H1 (cell line): Measurements from ENCODE around the gene UVSSA. TPM values are rescaled to one million over a fixed set of nuclear protein-coding genes. Genes with fewer than 3 reads are reported as not detected.

Experiments used
- CTCF ChIA-PET: fragments of 300-600 bp; sonication (Branson Sonifier 250); formaldehyde crosslinking; loops from one replicate; lab custom pipeline; 2021; ENCODE audit not compliant: partially characterized antibody; lab: Charles Lee
- POLR2A ChIA-PET: fragments of 300-600 bp; sonication (Branson Sonifier 250); formaldehyde crosslinking; loops from one replicate; lab custom pipeline; 2021; ENCODE audit warnings: inconsistent platforms; ENCODE audit not compliant: partially characterized antibody; lab: Charles Lee
- DNase-seq, 2 experiments: peaks; one replicate each; pipeline versions ENCODE4 v3.0.0 to v3.0.0-alpha.2; 2010 to 2022; ENCODE audit warnings: low spot score in 2 of 2, low read depth in 1 of 2, mixed read lengths in 1 of 2
- FAIRE-seq: peaks from 2 replicates; lab custom pipeline; 2011; peaks lifted over from hg19 to GRCh38; lab: Jason Lieb, UNC
- H2AFZ ChIP-seq: 2 replicates; pipeline ENCODE4 v1.8.1; 2012; ENCODE audit warnings: low read length, inconsistent platforms
- H2AK5ac ChIP-seq: 2 replicates; pipeline ENCODE4 v1.6.1; 2013; ENCODE audit warnings: low read depth, low read length
- H2BK120ac ChIP-seq: replicated peaks from 2 replicates; pipeline ENCODE3; 2013; ENCODE audit warnings: low read depth, low read length, inconsistent platforms
- H2BK12ac ChIP-seq: 2 replicates; pipeline ENCODE4 v1.6.1; 2013; ENCODE audit warnings: low read depth, low read length
- H2BK15ac ChIP-seq: 2 replicates; pipeline ENCODE4 v1.6.1; 2013; ENCODE audit warnings: low read length
- H2BK20ac ChIP-seq: 2 replicates; pipeline ENCODE4 v1.6.1; 2013; ENCODE audit warnings: low read length
- H2BK5ac ChIP-seq: 2 replicates; pipeline ENCODE4 v1.6.1; 2013; ENCODE audit warnings: low read depth, low read length
- H3K14ac ChIP-seq: 2 replicates; pipeline ENCODE4 v1.6.1; 2013; ENCODE audit warnings: inconsistent platforms; ENCODE audit not compliant: insufficient read length
- H3K18ac ChIP-seq: 2 replicates; pipeline ENCODE4 v1.6.1; 2013; ENCODE audit warnings: low read length; ENCODE audit errors: extremely low read depth
- H3K23ac ChIP-seq: 2 replicates; pipeline ENCODE4 v1.6.1; 2013; ENCODE audit warnings: inconsistent platforms; ENCODE audit not compliant: insufficient read length
- H3K23me2 ChIP-seq: 2 replicates; pipeline ENCODE4 v1.6.1; 2013; ENCODE audit warnings: low read depth, low read length
- H3K27ac ChIP-seq: 2 replicates; pipeline ENCODE4 v1.6.1; 2011; ENCODE audit warnings: low read depth, low read length, inconsistent platforms
- H3K27me3 ChIP-seq, 4 experiments: replicated peaks in 1 of 4; 1 replicate in 1 of 4; 2 replicates in 3 of 4; pipeline versions ENCODE4 v1.6.1 to v1.8.1; 2011 to 2013; ENCODE audit warnings: low read length in 3 of 4, mild to moderate bottlenecking in 3 of 4, inconsistent platforms in 2 of 4, mixed read lengths in 2 of 4, moderate library complexity in 1 of 4; ENCODE audit not compliant: control insufficient read depth in 3 of 4, insufficient read depth in 3 of 4; ENCODE audit errors: extremely low read depth in 1 of 4
- H3K36me3 ChIP-seq, 4 experiments: 2 replicates each; pipeline versions ENCODE4 v1.6.1 to v1.8.1; 2011 to 2013; ENCODE audit warnings: mild to moderate bottlenecking in 4 of 4, low read length in 3 of 4, moderate library complexity in 2 of 4, control low read depth in 1 of 4, inconsistent platforms in 1 of 4; ENCODE audit not compliant: insufficient read depth in 4 of 4, control insufficient read depth in 2 of 4
- H3K4ac ChIP-seq: replicated peaks from 2 replicates; pipeline ENCODE3; 2013; ENCODE audit warnings: low read length, low read depth, mixed read lengths, inconsistent platforms; ENCODE audit not compliant: insufficient read length
- H3K4me1 ChIP-seq, 4 experiments: replicated peaks in 1 of 4; 1 replicate in 1 of 4; 2 replicates in 3 of 4; pipeline versions ENCODE4 v1.6.1 to v1.8.1; 2011 to 2013; ENCODE audit warnings: low read length in 3 of 4, inconsistent platforms in 2 of 4, mixed read lengths in 1 of 4; ENCODE audit not compliant: insufficient read depth in 4 of 4, control insufficient read depth in 3 of 4
- H3K4me2 ChIP-seq, 2 experiments: 2 replicates each; pipeline versions ENCODE4 v1.6.1 to v1.8.1; 2011 to 2013; ENCODE audit warnings: low read depth in 2 of 2, low read length in 2 of 2, control low read depth in 1 of 2, inconsistent platforms in 1 of 2, mild to moderate bottlenecking in 1 of 2; ENCODE audit not compliant: insufficient read depth in 1 of 2
- H3K4me3 ChIP-seq, 4 experiments: fragments of 200-600, 300-600 bp in 1 of 4; sonication (generic), shearing (Covaris generic), sonication (Bioruptor Twin) in 1 of 4; 2 replicates each; pipeline versions ENCODE4 v1.5.1 to v1.8.1; 2011 to 2016; ENCODE audit warnings: low read length in 4 of 4, low read depth in 3 of 4, control low read depth in 2 of 4, inconsistent platforms in 2 of 4, mild to moderate bottlenecking in 2 of 4, mixed read lengths in 1 of 4, moderate library complexity in 1 of 4; ENCODE audit not compliant: insufficient read depth in 2 of 4; ENCODE audit errors: extremely low read depth in 1 of 4
- H3K56ac ChIP-seq: replicated peaks from 2 replicates; pipeline ENCODE3; 2013; ENCODE audit warnings: low read depth, mild to moderate bottlenecking, mixed read lengths, low read length, inconsistent platforms; ENCODE audit not compliant: insufficient read length
- H3K79me1 ChIP-seq: 2 replicates; pipeline ENCODE4 v1.6.1; 2013; ENCODE audit warnings: low read depth, low read length, control low read depth
- H3K79me2 ChIP-seq, 2 experiments: 2 replicates each; pipeline versions ENCODE4 v1.6.1 to v1.8.1; 2012 to 2013; ENCODE audit warnings: low read length in 2 of 2, mild to moderate bottlenecking in 2 of 2, inconsistent platforms in 1 of 2; ENCODE audit not compliant: insufficient read depth in 2 of 2, control insufficient read depth in 1 of 2
- H3K9ac ChIP-seq, 4 experiments: replicated peaks in 1 of 4; 1 replicate in 1 of 4; 2 replicates in 3 of 4; pipeline versions ENCODE4 v1.6.1 to v1.8.1; 2011 to 2013; ENCODE audit warnings: low read depth in 3 of 4, low read length in 3 of 4, control low read depth in 2 of 4, mild to moderate bottlenecking in 2 of 4, moderate library complexity in 2 of 4, inconsistent platforms in 1 of 4; ENCODE audit errors: extremely low read depth in 1 of 4
- H3K9me3 ChIP-seq, 2 experiments: 2 replicates each; pipeline versions ENCODE4 v1.6.1 to v1.8.1; 2012 to 2013; ENCODE audit warnings: mild to moderate bottlenecking in 2 of 2, moderate library complexity in 2 of 2, control low read depth in 1 of 2, inconsistent platforms in 1 of 2, low read depth in 1 of 2, low read length in 1 of 2, mixed read lengths in 1 of 2; ENCODE audit not compliant: insufficient read depth in 2 of 2
- H4K20me1 ChIP-seq, 2 experiments: replicated peaks in 1 of 2; 2 replicates each; pipeline versions ENCODE3 to v1.8.1; 2011 to 2013; ENCODE audit warnings: inconsistent platforms in 2 of 2, low read length in 2 of 2, mild to moderate bottlenecking in 1 of 2; ENCODE audit not compliant: insufficient read depth in 2 of 2, control insufficient read depth in 1 of 2
- H4K5ac ChIP-seq: 2 replicates; pipeline ENCODE4 v1.6.1; 2013; ENCODE audit warnings: low read length, low read depth, mixed read lengths, inconsistent platforms; ENCODE audit not compliant: insufficient read length
- H4K8ac ChIP-seq: 2 replicates; pipeline ENCODE4 v1.8.0; 2013; ENCODE audit warnings: mild to moderate bottlenecking, moderate library complexity, low read length, inconsistent platforms; ENCODE audit not compliant: insufficient read depth; ENCODE audit errors: extremely low read depth
- H4K91ac ChIP-seq: replicated peaks from 2 replicates; pipeline ENCODE3; 2013; ENCODE audit warnings: low read length, mixed read lengths, inconsistent platforms; ENCODE audit not compliant: insufficient read length
- ASH2L ChIP-seq: fragments of 200-600, 300-600 bp; sonication (generic); IDR thresholded peaks from one replicate; pipeline ENCODE4 v1.7.1; 2017; ENCODE audit warnings: low read length
- CEBPB ChIP-seq: IDR thresholded peaks from 2 replicates; pipeline ENCODE4 v1.6.1; 2012; ENCODE audit warnings: low read depth, low read length
- CHD2 ChIP-seq: IDR thresholded peaks from 2 replicates; pipeline ENCODE4 v1.6.1; 2012; ENCODE audit warnings: low read length, improper control_type of control experiment
- GTF2F1 ChIP-seq: IDR thresholded peaks from 2 replicates; pipeline ENCODE4 v1.6.1; 2012; ENCODE audit warnings: low read depth, low read length, improper control_type of control experiment, borderline replicate concordance
- HDAC2 ChIP-seq, 2 experiments: fragments of 300-600 bp in 1 of 2; sonication (generic) in 1 of 2; IDR thresholded peaks; 2 replicates each; pipeline ENCODE4 v1.6.1; 2011 to 2012; ENCODE audit warnings: low read depth in 2 of 2, low read length in 2 of 2, mild to moderate bottlenecking in 2 of 2, moderate library complexity in 2 of 2, borderline replicate concordance in 1 of 2, inconsistent platforms in 1 of 2
- KDM5A ChIP-seq: fragments of 200-600 bp; IDR thresholded peaks from 2 replicates; pipeline ENCODE4 v1.7.1; 2012; ENCODE audit warnings: mild to moderate bottlenecking, low read length, inconsistent platforms, mixed read lengths
- RAD21 ChIP-seq, 2 experiments: IDR thresholded peaks in 1 of 2; conservative IDR thresholded peaks in 1 of 2; 2 replicates each; pipeline ENCODE4 v1.6.1; 2011; ENCODE audit warnings: low read depth in 2 of 2, low read length in 2 of 2, improper control_type of control experiment in 1 of 2, inconsistent platforms in 1 of 2, mild to moderate bottlenecking in 1 of 2, moderate library complexity in 1 of 2
- SAP30 ChIP-seq: fragments of 300-600 bp; sonication (generic); IDR thresholded peaks from 2 replicates; pipeline ENCODE4 v1.7.1; 2012; ENCODE audit warnings: low read length, moderate library complexity, mild to moderate bottlenecking, inconsistent platforms; ENCODE audit not compliant: insufficient read depth, insufficient replicate concordance
- SP4 ChIP-seq: IDR thresholded peaks from 2 replicates; pipeline ENCODE4 v1.6.1; 2012; ENCODE audit warnings: low read length, inconsistent platforms
- TAF1 ChIP-seq: IDR thresholded peaks from 2 replicates; pipeline ENCODE4 v1.6.1; 2011; ENCODE audit warnings: mild to moderate bottlenecking, low read depth, low read length
- YY1 ChIP-seq: IDR thresholded peaks from 2 replicates; pipeline ENCODE4 v1.6.1; 2011; ENCODE audit warnings: low read depth, mild to moderate bottlenecking, low read length
- WGBS, 2 experiments: shearing (Covaris generic) in 1 of 2; methylation state at CpG; one replicate each; pipeline versions ENCODE4 v1.1.6 to v1.1.7; 2013 to 2015; ENCODE audit warnings: low lambda C conversion rate in 2 of 2, mixed read lengths in 2 of 2, inconsistent platforms in 1 of 2, low coverage in 1 of 2, missing lambda C conversion rate in 1 of 2; ENCODE audit not compliant: insufficient replicate concordance in 2 of 2, insufficient coverage in 1 of 2, insufficient read length in 1 of 2; ENCODE audit errors: extremely low coverage in 1 of 2, missing lambda C conversion rate in 1 of 2; 5-methylcytosine and 5-hydroxymethylcytosine counted together
- polyA plus RNA-seq, 7 experiments: library from polyadenylated mRNA; depleted of rRNA in 3 of 7; stranded (reverse) in 5 of 7; unstranded in 2 of 7; fragments of >200 nt in 5 of 7; fragments of 200-250 nt in 2 of 7; gene quantifications; 1 replicate in 5 of 7; 2 replicates in 1 of 7; 4 replicates in 1 of 7; pipeline versions ENCODE4 v1.2.1 to v1.2.3, GENCODE V29; 2011 to 2013; ENCODE audit warnings: missing spikeins in 2 of 7, mixed read lengths in 2 of 7
- total RNA-seq: library from RNA; stranded (reverse); fragmentation: NEBNext Ultra II Directional; extraction: Animal tissue kit (Norgen Biotek cat#: 25700); gene quantifications from 2 replicates; pipeline ENCODE4 v1.2.1, GENCODE V29; 2021

The UVSSA gene
- total and polyA plus RNA-seq, 2 of the 8 experiments (the other 6 are each of a cell fraction or from before 2014, with no cell fraction given) = 14.5 to 19.4 TPM

GRCh38 chr4:1367230-1367935 is 20.4 kb downstream of the UVSSA start:
- no peak overlapping the region for H4K91ac ChIP-seq
- no peaks in the 10 kb centered on the region for H3K23me2 ChIP-seq
- H2BK12ac ChIP-seq = no peak overlapping the region
- no peaks in the 10 kb centered on the region for H3K27me3 ChIP-seq
- ChIA-PET POLR2A (interaction anchor here (0.6 to 3.2 kb wide), 2 partner anchors 9 to 11 kb away, joined by 3 to 7 read pairs; no protein-coding TSS in a partner anchor), CTCF (interaction anchor here (1.4 to 4.1 kb wide), 3 partner anchors 9 to 17 kb away, joined by 3 to 58 read pairs (median 14); no protein-coding TSS in a partner anchor)
- 91% methylated on average over 17 of the region's 17 CpGs; no CpG with 5 or more reads in 1 of the 2 experiments for WGBS, 2 experiments
- H3K79me2 ChIP-seq = no peaks in the 10 kb centered on the region
- H4K5ac ChIP-seq = no peak overlapping the region
- no peak overlapping the region for H2BK15ac ChIP-seq
- DNase-seq = no peak
- H3K4me3 ChIP-seq = no peak overlapping the region
- no peak overlapping the region for H2BK5ac ChIP-seq
- no peak overlapping the region for H3K14ac ChIP-seq
- no peaks in the 10 kb centered on the region for H3K36me3 ChIP-seq
- H3K4me2 ChIP-seq = no peak overlapping the region
- no peak for FAIRE-seq
- H3K23ac ChIP-seq = no peak overlapping the region
- H3K4me1 ChIP-seq = 0 out of 7 replicates have a peak, but pooled peaks cover 0 to 2% (median 0%) of the 10 kb centered on the region in 4 experiments
- no peak overlapping the region for H3K9ac ChIP-seq
- no peak overlapping the region for H2AFZ ChIP-seq
- no peak overlapping the region for H2BK120ac ChIP-seq
- no peaks in the 10 kb centered on the region for H3K79me1 ChIP-seq
- H2BK20ac ChIP-seq = no peak overlapping the region
- H4K8ac ChIP-seq = 0 out of 2 replicates have a peak overlapping the region, but pooled peaks have one; percentile 42
- no peaks in the 10 kb centered on the region for H3K9me3 ChIP-seq
- no peak overlapping the region for H3K56ac ChIP-seq
- H3K4ac ChIP-seq = no peak overlapping the region
- no peak overlapping the region for H2AK5ac ChIP-seq
- H4K20me1 ChIP-seq = peaks cover 0 to 11% of the 10 kb centered on the region in 2 experiments
- no peak overlapping the region for H3K27ac ChIP-seq
- H3K18ac ChIP-seq = no peak overlapping the region
- no peak for TF ChIP-seq CEBPB
- no peak for TF ChIP-seq CHD2
- no peak for TF ChIP-seq KDM5A
- TF ChIP-seq YY1 = no peak
- no peak for TF ChIP-seq TAF1
- TF ChIP-seq ASH2L = no peak
- TF ChIP-seq HDAC2 (IDR thresholded peaks at IDR 0.05; ENCODE audit: borderline replicate concordance in 1 of 2, low read depth in 2 of 2, low read length in 2 of 2) = no peak
- TF ChIP-seq SP4 = no peak
- no peak for TF ChIP-seq RAD21 (IDR thresholded peaks at IDR 0.05 in 1 of 2, conservative IDR thresholded peaks at IDR 0.05 in 1 of 2; ENCODE audit: low read depth in 2 of 2, low read length in 2 of 2)
- no peak for TF ChIP-seq GTF2F1
- TF ChIP-seq SAP30 = no peak
